ENCODE results near the gene IFNA14.
"Not testable (repeated sequence)": the region's sequence is repeated elsewhere in the genome, so short reads cannot be mapped to it uniquely, and the experiment has no call there.

DNA sequence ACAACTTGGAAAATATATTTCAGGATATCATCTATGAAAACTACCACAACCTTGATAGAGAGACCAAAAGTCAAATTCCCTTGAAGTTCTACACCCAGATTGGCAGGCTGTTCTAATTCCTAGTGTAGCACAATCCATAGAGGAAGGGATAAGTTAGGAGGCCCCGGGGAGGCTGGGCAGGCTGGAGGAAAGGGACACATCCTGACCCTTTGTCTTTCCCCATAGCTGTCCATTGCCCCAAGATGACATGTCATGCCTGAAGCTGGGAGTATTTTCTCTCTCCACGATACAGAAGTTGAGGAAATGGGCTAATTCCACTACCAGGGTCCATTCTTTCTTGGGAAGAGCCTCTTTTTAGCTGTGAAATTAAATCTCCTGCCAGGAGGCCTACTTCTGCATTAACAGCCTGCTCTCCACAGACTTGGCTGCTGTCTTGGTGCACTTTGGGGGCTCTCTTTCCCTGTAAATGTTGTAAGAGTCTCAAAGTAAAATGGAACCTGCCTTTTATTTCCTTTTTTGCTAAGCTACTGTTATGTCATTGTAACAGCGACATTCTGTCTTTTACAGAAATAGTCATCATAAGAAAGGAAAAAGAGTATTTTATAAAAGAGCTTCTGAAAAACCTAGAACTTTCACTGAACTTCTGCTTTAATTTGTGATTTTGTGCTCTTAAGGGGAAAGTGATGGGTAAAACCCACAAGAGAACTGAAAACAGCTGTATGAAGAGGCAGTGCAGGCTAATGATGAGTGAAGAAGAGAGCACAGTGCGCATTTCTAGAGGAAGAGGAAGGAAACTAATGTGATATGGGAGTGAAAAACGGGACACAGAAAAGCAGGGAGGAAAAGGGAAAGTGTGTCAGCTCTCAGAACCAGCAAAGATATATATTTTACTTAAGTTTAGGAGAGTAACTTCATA is 26.1 kb downstream of the IFNA14 start:
- TF ChIP-seq, protein P1, sequence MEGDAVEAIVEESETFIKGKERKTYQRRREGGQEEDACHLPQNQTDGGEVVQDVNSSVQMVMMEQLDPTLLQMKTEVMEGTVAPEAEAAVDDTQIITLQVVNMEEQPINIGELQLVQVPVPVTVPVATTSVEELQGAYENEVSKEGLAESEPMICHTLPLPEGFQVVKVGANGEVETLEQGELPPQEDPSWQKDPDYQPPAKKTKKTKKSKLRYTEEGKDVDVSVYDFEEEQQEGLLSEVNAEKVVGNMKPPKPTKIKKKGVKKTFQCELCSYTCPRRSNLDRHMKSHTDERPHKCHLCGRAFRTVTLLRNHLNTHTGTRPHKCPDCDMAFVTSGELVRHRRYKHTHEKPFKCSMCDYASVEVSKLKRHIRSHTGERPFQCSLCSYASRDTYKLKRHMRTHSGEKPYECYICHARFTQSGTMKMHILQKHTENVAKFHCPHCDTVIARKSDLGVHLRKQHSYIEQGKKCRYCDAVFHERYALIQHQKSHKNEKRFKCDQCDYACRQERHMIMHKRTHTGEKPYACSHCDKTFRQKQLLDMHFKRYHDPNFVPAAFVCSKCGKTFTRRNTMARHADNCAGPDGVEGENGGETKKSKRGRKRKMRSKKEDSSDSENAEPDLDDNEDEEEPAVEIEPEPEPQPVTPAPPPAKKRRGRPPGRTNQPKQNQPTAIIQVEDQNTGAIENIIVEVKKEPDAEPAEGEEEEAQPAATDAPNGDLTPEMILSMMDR (IDR thresholded peaks at IDR 0.05) = not testable (repeated sequence)
- not testable (repeated sequence) for TF ChIP-seq POLR2A, EP300 (IDR thresholded peaks at IDR 0.05)
